Glomerular visceral epithelial cell (primary cell): ENCODE data around the gene CYP4A11.
"Not testable (repeated sequence)": the region's sequence is repeated elsewhere in the genome, so short reads cannot be mapped to it uniquely, and the experiment has no call there.

Experiments used
- DNase-seq: peaks from one replicate; pipeline ENCODE4 v3.0.0-alpha.2; 2016; ENCODE audit errors: extremely low spot score

The CYP4A11 gene

DNA sequence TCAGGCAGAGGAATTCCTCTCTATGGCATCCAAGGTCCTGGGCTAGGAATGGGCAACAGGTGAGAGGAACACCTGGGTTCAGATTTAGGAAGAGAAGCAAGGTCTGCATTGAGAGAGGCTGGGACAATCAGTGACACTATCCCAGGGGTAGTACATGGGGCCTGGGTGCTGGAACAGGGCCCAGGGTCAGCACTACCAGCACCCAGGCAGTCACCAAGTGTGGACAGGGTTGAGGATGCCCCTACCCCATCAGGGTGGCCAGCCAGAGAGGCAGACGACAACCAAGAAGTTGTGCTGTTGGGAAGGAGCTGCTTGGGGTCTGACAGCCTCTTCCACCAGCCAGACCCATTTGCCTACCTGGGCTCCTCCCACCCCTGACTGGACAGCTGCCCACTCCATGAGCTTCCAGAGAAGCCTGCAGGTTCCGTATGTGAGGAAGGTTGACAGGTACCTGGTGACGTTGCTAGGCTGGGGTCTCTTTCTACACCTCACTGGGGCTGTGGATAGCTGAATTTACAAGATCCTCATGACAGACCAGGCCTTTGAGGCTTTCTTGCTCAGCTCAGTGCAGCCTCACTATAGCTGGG lies 13.9 kb downstream of the CYP4A11 start:
- DNase-seq, result no peak

DNA sequence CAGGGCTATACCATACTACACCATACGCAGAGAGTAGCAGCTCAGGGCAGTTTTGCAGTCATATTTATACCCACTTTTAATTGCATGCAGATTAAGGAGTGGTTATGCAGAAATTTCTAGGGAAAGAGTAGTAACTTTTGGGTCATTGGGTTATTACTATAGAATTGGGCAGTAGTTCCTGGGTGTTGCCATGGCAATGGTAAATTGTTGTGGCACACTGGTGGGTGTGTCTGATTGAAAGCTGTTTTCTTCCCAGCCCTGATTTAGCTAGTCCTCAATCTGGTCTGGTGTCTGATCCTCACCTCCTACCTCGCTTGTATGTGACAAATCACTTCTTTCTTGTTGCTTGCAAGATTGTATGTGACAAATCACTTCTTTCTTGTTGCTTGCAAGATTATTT lies 30.5 kb downstream of the CYP4A11 start:
- DNase-seq, result no peak

DNA sequence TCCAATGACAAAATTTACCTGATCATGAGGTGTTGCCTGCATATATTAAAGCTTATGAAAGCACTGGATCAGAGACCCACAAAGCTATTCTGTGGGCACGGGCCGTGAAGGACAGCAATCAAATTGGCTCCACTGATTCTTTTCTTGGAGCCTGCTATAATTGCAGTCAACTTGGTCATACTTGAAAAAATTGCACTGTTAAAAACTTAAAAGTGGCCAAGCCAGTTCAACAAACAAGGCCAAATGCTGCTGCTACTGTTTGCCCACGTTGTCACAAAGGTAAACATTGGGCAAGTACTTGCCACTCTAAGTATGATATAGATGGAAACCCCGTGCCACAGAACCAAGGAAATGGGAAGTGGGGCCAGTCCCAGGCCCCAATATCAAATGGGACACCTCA lies 37.8 kb downstream of the CYP4A11 start:
- no peak for DNase-seq

DNA sequence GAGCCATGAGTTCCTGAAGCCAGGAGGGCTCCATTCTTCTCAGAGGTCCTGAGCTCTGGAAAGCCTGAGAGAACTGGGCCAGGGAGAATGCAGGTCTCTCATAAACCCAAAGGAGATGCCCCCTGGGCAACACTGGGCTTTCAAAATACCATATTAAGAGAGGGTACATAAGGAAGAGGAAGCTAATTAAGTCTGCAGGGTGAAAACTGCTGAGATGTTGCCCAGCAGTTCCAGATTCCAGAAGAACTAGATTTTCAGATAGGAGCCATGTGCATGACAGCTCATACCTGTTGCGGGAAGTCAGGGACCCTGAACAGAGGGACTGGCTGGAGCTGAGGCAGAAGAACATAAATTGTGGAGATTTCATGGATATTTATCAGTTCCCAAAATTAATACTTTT lies 40.9 kb downstream of the CYP4A11 start:
- DNase-seq, result no peak

DNA sequence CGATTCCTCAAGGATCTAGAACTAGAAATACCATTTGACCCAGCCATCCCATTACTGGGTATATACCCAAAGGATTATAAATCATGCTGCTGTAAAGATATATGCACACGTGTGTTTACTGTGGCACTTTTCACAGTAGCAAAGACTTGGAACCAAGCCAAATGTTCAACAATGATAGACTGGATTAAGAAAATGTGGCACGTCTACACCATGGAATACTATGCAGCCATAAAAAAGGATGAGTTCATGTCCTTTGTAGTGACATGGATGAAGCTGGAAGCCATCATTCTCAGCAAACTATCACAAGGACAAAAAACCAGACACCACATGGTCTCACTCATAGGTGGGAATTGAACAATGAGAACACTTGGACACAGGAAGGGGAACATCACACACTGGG lies 59.6 kb downstream of the CYP4A11 start:
- not testable (repeated sequence) for DNase-seq
